ENCODE data around the gene ADAM17.

DNA sequence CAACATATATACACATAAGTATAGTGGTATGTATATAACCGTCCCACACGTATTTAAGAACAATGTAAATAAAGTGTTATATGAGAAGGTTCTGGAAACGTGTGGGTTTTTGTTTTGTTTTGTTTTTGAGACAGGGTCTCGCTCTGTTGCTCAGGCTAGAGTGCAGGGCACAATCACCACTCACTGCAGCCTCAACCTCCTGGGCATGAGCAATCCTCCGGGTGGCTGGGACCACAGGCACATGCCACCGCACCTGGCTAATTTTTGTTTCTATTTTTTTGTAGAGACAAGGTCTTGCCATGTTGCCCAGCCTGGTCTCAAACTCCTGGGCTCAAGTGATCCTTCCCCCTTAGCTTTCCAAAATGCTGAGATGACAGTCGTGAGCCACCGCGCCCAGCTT lies 6.2 kb downstream of the ADAM17 start:
- TF ChIP-seq, protein P1, sequence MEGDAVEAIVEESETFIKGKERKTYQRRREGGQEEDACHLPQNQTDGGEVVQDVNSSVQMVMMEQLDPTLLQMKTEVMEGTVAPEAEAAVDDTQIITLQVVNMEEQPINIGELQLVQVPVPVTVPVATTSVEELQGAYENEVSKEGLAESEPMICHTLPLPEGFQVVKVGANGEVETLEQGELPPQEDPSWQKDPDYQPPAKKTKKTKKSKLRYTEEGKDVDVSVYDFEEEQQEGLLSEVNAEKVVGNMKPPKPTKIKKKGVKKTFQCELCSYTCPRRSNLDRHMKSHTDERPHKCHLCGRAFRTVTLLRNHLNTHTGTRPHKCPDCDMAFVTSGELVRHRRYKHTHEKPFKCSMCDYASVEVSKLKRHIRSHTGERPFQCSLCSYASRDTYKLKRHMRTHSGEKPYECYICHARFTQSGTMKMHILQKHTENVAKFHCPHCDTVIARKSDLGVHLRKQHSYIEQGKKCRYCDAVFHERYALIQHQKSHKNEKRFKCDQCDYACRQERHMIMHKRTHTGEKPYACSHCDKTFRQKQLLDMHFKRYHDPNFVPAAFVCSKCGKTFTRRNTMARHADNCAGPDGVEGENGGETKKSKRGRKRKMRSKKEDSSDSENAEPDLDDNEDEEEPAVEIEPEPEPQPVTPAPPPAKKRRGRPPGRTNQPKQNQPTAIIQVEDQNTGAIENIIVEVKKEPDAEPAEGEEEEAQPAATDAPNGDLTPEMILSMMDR (IDR thresholded peaks at IDR 0.05; ENCODE audit: low read depth, low read length): no peak
- no peak for TF ChIP-seq EZH2phosphoT487 (IDR thresholded peaks at IDR 0.05; ENCODE audit: low read depth)

All from OCI-LY3 (cell line).